ENCODE data around the gene BRICD5.

Gene BRICD5

GRCh38 chr16:2199621-2200139 lies 11.0 kb downstream of the BRICD5 start:
- DNase-seq (ENCODE audit: low read depth, low spot score), result no peak

GRCh38 chr16:2199095-2199494 lies 11.6 kb downstream of the BRICD5 start:
- DNase-seq (ENCODE audit: low read depth, low spot score), result no peak

- DNase-seq (ENCODE audit: low read depth, low spot score), result no peak
Observed at GRCh38 chr16:2198283-2198682, 12.4 kb downstream of the BRICD5 start.

- DNase-seq (ENCODE audit: low read depth, low spot score), result no peak
Observed at GRCh38 chr16:2197765-2198164, 12.9 kb downstream of the BRICD5 start.

GRCh38 chr16:2196981-2197511 lies 13.6 kb downstream of the BRICD5 start:
- DNase-seq (ENCODE audit: low read depth, low spot score), result no peak

DNA sequence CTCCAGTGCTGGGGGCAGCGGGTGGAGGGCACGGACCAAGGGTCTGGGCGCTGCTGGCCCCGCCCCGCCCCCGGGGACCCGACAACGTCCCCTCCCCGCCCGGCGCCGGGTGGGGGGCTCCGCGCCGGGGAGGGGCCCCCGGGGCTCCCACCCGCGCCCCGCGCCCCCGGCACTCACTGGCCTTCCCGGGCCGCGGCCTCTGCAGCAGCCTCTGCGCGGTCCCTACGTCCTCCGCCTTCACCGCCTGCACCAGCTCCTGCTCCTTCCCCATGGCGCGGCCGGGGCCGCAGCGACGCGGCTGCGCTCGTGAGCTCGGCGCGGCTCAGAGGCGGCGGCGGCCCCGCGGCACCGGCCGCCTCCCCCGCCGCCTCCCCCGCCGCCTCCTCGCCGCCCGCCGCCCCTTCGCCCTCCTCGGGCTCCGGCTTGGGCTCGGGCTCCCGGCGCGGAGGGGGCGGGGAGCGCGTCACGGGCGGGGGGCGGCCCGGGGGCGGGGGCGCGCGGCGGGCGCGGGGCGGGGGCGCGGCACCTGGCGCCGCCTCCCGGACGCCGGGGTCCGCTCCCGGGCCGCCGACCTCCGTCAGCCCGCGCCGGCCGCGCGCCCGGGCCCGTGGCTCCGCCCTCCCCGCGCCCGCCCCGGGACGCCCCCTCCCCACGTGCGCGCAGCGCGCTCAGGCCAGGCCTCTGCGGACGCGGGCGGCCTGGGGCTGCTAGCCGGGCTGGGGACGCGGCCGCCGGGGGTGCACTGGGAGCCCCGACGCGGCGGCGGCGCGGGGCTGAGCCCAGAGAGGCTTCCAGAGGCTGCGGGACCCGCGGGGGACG lies 14.3 kb downstream of the BRICD5 start, which contains the start of gene CASKIN1:
Gene CASKIN1, minus strand, starts transcription at position 444 of the 819 bp plus-strand sequence. Its CDS starts 173 bp downstream, at position 271.
- DNase-seq (ENCODE audit: low read depth, low spot score), result no peak

GRCh38 chr16:2195322-2196161 lies 15.1 kb downstream of the BRICD5 start:
- DNase-seq (ENCODE audit: low read depth, low spot score), result no peak

DNA sequence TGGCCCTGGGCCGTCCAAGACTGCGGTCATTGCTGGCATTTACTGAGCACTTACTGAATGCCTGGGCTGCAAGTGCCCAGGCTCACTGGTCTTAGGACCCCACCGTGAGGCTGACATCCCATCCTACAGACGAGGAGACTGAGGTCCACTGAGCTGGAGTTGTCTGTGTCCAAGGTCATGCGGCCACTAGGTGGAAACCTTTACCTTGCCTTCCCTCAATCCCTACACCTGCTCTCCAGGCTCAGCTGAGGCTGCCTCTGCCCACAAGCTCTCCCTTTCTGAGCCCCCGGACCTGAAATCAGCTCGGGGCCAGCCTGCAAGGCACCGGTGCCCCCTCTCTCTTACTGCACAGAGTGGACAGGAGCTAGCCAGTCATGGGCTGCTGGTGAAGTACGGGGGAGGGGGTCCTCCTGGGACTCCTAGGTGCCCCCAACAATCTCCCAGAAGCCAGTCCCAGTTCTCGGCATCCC lies 15.8 kb downstream of the BRICD5 start:
- peak; percentile 85 for DNase-seq (ENCODE audit: low read depth, low spot score)

- no peak for DNase-seq (ENCODE audit: low read depth, low spot score)
Observed at GRCh38 chr16:2194166-2194834, 16.4 kb downstream of the BRICD5 start.

DNA sequence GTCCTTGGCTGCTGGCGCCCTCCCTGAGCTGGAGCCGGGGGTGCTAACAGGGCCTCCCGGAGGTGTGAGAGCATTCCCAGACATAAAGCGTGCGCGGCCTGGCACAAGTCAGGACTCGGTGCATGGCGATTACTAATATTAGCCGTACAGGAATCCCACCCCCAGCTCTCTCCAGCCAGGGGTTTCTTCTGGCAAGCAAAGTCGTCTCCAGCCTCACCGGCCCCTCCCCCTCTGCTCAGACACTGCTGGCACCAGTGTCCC lies 19.3 kb downstream of the BRICD5 start:
- no peak for DNase-seq (ENCODE audit: low read depth, low spot score)

DNA sequence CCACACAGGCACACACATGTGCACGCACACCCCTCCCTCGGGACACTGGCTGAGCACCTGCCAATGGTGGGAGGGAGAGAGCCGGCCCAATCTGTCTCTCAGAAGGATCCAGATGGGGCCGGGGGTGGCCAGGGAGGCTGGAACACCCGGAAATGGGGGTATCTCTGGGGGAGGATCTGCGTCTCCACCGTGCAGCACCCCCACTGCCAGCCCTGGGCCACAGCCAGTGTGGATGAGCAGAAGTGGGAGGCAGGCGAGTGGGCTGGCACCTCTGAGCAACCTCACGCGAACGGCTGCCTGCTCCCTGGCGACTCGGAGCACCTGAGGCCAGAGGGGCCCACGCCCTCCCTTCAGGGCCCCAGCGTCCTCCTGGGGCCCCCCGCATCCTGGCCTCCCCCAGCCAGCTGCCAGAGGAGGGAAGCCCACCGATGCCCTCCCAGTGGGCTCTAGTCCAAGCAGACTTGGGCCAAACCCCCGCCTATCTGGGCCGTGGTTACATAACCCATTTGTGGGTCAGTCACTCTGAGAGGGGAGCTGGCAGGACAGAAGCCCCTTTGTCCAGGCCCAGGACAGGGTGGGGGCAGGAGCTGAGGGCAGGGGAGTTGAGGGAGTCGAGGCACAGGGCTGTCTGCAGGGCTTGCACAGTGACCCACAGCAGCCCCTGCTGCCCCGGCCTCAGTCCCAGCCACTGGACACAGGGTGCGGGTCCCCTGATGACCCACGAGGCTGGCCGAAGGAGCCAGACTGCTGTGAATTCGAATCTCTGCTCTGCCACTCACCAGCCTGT lies 19.8 kb downstream of the BRICD5 start:
- no peak for DNase-seq (ENCODE audit: low read depth, low spot score)

DNA sequence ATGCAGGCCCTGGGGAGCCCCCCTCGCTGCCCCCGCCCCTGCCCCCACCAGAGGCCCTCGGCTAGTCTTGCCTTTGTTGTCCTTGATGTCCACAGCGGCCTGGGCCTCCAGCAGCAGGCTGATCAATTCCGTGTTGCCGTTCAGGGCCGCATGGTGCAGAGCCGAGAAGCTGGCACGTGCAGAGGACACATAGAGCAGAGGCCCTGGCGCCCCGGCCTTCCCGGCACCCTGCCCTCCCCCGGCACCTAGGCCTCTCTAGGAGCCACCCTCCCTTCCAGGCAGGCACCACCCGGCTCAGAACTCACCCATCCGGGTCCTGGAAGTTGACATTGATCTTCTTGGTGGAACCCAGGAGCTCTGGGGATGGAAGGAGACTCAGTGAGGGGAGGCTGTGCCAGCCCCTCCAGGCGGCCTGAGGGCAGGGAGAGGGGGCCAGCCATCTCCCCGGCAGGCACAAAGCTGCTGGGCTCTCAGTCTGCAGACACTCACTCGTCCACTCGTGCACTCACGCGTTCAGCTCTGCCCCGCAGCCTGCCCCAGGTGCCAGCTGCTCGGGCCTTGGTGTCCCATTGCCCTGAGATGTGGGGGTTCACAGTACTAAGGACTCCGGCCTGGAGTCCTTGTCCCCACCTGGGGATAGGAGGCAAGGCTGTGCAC lies 20.5 kb downstream of the BRICD5 start:
- DNase-seq (ENCODE audit: low read depth, low spot score), result no peak

- DNase-seq (ENCODE audit: low read depth, low spot score), result peak; percentile 35
Observed at GRCh38 chr16:2189252-2189893, 21.3 kb downstream of the BRICD5 start.

DNA sequence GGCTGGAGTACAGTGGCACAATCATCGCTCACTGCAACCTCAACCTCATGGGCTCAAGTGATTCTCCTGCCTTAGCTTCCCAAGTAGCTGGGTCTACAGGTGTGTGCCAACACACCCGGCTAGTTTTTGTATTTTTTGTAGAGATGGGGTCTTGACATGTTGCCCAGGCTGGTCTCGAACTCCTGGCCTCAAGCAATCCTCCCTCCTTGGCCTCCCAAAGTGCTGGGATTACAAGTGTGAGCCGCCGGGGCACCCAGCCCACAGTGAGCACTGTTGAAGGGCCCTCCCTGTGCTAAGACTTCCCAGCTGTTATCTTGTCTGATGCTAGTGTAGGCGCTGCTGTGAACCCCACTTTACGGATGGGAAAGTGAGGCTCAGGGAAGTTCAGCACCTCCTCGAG lies 22.3 kb downstream of the BRICD5 start:
- no peak for DNase-seq (ENCODE audit: low read depth, low spot score)

DNA sequence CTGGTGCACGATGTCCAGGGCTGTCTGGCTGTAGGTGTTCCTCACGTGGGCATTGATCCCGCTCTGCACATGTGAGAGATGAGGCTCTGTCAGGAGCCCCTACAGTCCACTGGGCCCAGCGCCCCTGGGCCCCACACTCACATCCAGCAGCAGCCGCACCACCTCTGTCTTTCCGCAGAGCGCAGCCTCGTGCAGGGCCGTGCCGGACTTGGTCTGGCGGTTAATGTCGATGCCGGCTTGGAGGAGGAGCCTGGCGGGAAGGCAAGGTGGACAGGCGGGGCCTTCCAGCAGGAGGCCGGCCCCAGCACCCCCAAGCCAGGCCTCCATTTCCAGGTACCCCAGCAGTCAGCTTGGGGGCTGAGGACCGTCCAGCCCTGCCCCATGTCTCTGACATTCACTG lies 23.5 kb downstream of the BRICD5 start:
- no peak for DNase-seq (ENCODE audit: low read depth, low spot score)

DNA sequence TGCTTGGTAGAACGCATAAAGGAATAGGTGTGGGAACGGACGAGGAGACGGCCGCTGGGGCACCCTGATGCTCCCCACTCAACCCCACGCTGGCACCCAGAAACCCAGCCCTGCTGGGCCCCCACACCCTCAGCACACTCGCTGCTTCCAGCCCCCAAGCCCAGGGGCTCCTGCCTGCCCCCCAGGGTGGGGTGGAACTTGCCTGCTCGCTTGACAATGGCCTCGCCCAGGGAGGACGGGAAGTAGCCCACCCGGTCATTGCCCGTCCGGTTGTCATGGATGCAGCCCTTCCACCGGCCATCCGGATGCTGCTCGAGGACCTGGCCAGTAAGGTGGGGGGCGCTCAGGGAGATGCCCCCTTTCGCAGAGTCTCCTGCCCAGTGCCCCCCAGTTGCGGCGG lies 24.2 kb downstream of the BRICD5 start:
- DNase-seq (ENCODE audit: low read depth, low spot score), result no peak

DNA sequence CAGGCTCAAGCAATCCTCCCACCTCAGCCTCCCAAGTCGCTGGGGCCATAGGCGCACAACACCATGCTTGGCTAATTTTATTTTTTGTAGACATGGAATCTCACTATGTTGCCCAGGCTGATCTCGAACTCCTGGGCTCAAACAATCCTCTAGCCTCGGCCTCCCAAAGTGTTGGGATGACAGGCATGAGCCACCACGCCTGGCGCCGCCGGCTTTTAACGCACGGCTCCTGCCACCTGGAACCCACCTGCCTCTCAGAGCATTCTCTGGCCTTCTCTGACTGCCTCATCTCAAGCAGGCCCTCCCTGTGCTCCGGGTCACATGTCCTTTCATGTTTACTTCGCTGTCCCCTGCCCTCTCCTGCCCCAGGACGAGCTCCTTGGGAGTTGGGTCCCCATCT lies 24.6 kb downstream of the BRICD5 start:
- DNase-seq (ENCODE audit: low read depth, low spot score), result no peak

DNA sequence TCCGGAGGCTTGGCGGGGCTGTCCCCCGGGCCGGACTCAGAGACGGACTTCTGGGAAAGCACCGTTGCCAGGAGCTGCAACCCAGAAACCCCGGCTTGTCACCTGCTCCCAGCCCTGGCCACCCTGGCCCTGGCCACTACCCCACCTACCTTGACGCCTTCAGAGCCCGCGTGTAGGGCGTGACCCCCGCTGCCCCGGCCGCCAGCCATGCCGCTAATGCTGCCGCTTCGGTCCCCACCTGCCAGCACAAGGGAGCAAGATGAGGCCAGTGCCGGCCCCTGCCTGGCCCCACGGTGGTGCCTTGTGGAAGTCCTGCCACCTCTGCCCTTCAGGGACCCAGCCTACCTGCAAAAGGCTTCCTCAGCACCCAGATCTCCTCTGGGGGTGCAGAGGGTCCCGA lies 25.7 kb downstream of the BRICD5 start:
- no peak for DNase-seq (ENCODE audit: low read depth, low spot score)

- no peak for DNase-seq (ENCODE audit: low read depth, low spot score)
Observed at GRCh38 chr16:2184346-2184745, 26.3 kb downstream of the BRICD5 start.

DNA sequence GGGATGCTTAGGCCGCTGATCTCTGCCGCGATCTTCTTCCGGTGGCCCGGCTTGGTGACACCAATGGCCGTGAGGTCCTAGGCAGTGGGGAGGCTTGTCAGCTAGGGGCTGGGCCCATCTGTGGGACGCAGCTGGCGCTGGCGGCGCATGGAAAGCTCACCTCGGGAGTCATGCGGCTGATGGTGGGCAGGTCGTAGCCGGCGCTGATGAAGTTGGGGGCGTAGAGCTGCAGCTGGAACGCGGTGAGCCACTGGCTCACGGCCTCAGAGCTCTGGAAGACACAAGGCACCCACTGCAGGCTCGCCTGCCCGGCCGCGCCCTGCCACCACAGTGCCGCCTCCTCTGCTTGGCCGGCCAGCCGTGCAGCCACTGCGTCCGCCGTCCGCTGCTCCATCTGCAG lies 27.0 kb downstream of the BRICD5 start:
- no peak for DNase-seq (ENCODE audit: low read depth, low spot score)
